HG03354 (cell line): ENCODE results near the gene SSTR4.

Experiments
- ATAC-seq: cut with Tn5 transposase; IDR thresholded peaks from one replicate; pipeline ENCODE4 v1.9.1; 2021; ENCODE audit warnings: mild to moderate bottlenecking; ENCODE audit not compliant: unreplicated experiment, poor library complexity, severe bottlenecking

The SSTR4 gene

GRCh38 chr20:23039136-23039875, 4.2 kb downstream of the SSTR4 start:
- ATAC-seq: no peak

GRCh38 chr20:23039885-23040508, 4.9 kb downstream of the SSTR4 start:
- ATAC-seq: no peak

- ATAC-seq: no peak
Measured at GRCh38 chr20:23042270-23042669, 7.2 kb downstream of the SSTR4 start.

- no peak for ATAC-seq
Measured at GRCh38 chr20:23043376-23043775, 8.3 kb downstream of the SSTR4 start.

GRCh38 chr20:23046431-23046830, 11.3 kb downstream of the SSTR4 start:
- no peak for ATAC-seq

- no peak for ATAC-seq
Measured at GRCh38 chr20:23047001-23047737, 12.1 kb downstream of the SSTR4 start.

GRCh38 chr20:23047738-23048214, 12.7 kb downstream of the SSTR4 start:
- no peak for ATAC-seq

- no peak for ATAC-seq
Measured at GRCh38 chr20:23048283-23049200, 13.4 kb downstream of the SSTR4 start.

- no peak for ATAC-seq
Measured at GRCh38 chr20:23049201-23050075, 14.3 kb downstream of the SSTR4 start, which contains the start of gene THBD. TSS of gene THBD (minus strand) at chr20:23049672. CDS start at chr20:23049504, 168 bp downstream.

GRCh38 chr20:23050076-23050838, 15.1 kb downstream of the SSTR4 start:
- no peak for ATAC-seq

- ATAC-seq: no peak
Measured at GRCh38 chr20:23050847-23051627, 15.9 kb downstream of the SSTR4 start.

GRCh38 chr20:23052904-23053303, 17.8 kb downstream of the SSTR4 start:
- no peak for ATAC-seq

GRCh38 chr20:23058240-23058639, 23.1 kb downstream of the SSTR4 start:
- no peak for ATAC-seq

- ATAC-seq: no peak
Measured at GRCh38 chr20:23059001-23059400, 23.9 kb downstream of the SSTR4 start.

GRCh38 chr20:23059846-23060245, 24.7 kb downstream of the SSTR4 start:
- ATAC-seq: no peak

- ATAC-seq: no peak
Measured at GRCh38 chr20:23060629-23061028, 25.5 kb downstream of the SSTR4 start.

- no peak for ATAC-seq
Measured at GRCh38 chr20:23061262-23061661, 26.1 kb downstream of the SSTR4 start.
